Inferior parietal cortex (tissue), 1 donor: ENCODE results near the gene SQOR.

Source experiments
- DNase-seq: peaks from one replicate; pipeline ENCODE4 v3.0.0-alpha.2; 2016; ENCODE audit errors: extremely low spot score

Gene SQOR

DNA sequence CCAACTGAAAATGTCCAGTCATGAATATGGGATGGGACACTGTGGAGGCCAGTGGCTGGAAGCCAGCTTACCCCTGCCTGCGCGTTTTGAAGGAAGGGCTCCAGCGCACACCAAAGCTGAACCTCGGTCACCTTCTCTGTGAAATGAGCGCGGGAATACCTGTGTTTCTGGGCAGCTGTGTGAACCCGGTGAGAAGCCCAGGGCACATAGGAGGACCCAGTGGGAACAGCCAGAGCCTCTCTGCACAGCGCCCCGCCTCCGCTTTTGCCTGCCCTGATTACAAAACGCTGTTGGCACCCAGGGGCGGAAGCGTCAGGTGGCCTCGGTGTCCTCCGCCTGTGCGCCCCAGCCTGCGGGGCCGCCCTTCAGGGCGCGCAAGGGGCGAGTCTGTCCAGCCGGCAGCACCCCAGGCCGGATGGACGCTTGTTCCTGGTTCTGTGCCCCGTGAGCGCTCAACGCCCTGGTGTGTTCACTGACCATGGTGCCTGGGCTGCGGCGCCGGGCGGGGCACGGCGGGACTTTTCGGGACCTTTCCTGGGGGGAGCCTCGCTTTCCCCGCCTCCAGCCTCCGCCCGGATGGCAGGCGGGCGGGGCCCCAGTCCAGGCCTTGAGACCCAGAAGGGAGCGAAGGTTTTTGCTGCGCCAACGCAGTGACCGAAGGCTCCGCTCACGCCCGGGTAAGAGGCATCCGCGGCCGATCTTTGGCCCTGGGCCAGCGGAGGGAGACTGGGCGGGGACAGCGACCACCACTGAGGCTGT lies at the start of gene SQOR:
SQOR (plus strand) TSS at position 598 of the 759 bp plus-strand sequence. CDS start 23,895 bp downstream, outside the sequence.
- DNase-seq, result no peak

DNA sequence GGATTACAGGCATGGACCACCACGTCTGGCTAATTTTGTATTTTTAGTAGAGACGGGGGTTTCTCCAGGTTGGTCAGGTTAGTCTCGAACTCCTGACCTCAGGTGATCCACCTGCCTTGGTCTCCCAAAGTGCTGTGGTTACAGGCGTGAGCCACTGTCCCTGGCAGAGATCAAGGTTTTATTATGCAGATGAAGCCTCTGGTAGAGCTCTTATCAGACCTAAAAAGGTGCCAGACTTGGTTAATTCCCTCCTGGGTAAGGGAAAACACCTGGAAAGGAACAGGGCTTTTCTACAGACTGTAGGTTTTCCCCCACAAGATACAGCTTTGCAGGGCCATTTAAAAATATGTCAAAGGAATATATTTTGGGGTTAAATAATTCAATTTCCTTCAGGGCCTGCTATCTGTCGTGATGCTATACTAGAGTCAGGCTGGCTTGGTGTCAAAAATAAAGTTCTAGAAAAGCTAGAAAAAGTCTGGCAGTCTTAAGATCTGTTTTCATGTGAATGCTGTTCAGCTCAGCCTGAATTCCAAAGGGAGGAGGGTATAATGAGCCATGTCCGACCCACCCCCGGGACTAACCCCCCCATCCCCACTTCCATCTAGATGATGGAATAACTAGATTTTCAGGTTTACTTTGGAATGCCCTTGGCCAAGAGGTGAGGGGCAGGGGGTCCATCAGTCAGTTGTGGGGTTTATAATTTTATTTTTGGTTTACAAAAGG lies 49.6 kb upstream of the SQOR start:
- no peak for DNase-seq

DNA sequence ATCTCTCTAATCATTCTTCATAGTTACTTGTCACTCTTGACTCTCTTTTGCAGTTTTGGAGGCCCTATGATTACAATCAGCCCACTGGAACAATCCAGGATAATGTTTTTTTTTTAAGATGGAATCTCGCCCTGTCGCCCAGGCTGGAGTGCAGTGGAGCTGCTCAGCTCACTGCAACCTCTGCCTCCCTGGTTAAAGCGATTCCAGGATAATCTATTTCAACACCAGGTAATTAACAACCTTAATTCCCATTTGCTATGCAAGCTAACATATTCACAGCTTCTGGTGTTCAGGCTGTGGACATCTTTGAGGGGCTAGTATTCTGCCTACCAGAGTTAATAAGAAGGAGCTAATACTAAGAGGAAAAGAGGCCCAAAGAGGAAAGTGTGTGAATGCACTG lies 48.7 kb upstream of the SQOR start:
- DNase-seq, result no peak

DNA sequence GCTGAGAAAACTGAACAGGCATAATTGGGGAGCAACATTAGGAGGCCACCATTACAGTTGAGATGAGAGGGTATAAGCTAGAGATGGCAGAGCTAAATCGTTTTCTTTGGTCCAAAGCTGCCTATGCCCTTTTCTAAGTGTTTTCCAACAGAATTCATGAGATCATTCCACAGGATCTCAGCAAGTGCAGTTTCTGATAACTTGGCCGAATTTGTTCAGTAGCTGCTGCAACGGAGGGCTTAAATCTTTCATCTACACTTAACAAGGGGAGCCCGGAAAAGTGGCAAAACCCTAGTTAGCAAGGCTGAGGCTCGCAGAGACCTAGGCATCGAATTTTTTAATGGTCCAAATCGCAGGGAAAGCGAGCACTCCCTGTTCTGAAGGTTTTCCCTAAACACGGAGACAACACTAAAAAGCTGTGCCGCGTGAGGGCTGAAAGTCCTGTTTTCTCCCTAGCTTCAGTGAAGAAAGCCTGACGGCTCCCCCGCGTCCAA lies 48.2 kb upstream of the SQOR start:
- no peak for DNase-seq

DNA sequence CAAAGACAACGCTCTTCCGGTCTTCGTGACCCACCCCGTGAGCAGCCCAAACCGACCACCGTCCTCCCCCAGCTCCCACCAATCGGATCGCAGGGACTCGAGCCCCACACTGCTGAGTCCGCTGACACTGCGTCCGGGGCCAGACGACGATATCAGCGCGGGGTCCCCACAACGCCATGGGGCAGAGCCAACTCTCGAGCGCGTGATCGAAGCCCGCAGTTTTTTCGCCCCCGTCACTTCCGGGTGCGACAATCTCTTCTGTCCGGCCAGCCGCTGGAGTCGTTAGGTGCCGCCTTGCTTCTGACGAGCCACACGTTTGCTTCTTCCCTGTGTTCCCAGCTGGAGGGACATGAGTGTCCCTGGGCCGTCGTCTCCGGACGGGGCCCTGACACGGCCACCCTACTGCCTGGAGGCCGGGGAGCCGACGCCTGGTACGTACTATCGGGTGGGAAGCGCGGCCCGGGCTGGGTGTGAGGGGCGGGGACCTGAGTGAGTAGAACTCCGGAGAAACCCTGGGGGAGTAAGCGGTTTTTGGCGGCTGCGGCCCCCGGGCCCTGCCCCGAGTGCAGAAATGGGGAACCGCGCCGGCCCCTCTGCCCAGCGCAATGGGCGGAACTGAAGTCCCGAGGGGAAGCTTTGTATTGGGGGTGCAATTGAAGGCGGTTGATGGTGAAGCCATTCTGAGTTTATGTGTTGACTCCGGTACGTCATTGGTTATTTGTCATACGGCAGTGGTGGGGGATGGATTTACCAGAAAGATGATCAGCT lies 47.5 kb upstream of the SQOR start, which contains the start of gene BLOC1S6:
BLOC1S6 (plus strand) TSS at position 285 of the 768 bp plus-strand sequence; CDS start at position 350, 65 bp downstream.
- DNase-seq, result peak; percentile 97

DNA sequence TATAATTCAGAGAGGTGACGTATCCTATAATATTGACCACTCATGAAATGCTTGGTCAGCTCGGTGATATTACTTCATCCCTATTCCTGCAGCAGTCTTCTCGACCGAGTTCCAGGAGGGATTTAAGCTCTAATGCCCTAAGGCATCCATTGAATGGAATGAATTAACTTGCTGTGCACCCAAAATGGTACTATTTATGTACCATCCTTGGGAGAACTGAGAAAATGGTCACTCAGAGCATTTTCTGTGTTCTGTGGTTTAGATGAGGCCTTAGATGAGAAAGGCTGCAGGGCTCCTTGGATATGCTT lies 47.0 kb upstream of the SQOR start:
- peak; percentile 74 for DNase-seq

DNA sequence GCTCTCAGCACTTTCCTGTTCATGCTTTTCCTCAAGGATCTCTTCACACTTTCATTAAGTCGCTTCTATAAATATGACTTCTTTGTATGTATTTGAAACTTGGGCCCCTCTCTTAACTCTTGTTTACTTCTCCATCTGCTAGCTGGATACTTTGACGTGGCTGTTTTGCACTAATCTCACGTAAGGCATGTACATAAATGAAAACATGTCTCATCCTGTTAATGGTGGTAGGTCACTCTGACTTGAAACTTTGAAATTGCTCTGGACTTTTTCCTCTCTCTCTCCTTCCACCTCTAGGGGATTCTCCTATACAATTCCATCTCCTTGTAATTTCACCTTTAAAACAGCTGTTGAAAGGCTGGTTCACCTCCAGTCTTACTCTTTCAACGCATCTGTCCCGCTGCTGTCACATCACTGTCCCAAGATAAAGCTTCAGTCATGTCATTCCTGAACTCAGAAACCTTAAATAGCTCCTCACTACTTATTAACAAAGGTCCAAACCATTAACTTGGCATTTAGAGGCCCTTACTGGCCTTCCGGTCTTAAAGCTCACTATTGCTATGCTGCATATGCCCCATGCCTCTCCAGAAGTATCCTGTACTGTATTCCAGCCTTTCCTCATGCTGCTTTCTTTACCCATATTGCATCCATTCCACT lies 46.5 kb upstream of the SQOR start:
- DNase-seq, result no peak

DNA sequence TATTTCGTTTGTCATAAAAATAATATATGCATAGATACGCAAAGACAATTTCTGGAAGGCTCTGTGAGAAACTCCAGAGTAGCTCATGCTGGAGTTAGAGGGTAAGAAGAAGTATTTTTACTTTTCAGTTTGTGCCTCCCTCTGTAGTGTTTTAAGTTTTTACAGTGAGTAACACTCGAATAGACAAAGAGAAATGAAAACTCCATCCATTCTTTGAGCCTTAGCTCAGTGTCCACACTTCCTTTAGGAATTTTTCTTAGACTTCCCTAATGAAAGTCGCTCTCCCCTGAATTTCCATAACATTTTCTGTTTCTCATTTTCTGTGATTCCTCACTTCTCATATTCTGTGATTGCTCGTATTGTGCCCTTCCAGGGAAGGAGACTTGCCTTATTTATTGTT lies 45.6 kb upstream of the SQOR start:
- no peak for DNase-seq

DNA sequence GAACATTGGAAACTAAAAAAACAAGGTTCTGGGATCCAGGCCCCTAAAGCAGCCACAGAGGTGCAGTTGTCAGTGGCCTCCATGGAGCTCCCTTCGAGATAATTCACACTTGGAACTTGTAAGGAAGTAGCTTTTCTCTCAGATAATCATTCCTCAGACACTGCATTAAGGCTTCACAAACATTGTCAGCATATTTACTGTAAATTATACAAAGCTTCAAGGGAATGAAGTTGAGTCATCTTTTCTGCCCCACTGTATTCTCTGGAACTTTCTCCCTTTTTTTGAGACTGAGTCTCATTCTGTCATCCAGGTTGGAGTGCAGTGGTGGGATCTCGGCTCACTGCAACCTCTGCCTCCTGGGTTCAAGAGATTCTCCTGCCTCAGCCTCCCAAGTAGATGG lies 40.5 kb upstream of the SQOR start:
- DNase-seq, result no peak

DNA sequence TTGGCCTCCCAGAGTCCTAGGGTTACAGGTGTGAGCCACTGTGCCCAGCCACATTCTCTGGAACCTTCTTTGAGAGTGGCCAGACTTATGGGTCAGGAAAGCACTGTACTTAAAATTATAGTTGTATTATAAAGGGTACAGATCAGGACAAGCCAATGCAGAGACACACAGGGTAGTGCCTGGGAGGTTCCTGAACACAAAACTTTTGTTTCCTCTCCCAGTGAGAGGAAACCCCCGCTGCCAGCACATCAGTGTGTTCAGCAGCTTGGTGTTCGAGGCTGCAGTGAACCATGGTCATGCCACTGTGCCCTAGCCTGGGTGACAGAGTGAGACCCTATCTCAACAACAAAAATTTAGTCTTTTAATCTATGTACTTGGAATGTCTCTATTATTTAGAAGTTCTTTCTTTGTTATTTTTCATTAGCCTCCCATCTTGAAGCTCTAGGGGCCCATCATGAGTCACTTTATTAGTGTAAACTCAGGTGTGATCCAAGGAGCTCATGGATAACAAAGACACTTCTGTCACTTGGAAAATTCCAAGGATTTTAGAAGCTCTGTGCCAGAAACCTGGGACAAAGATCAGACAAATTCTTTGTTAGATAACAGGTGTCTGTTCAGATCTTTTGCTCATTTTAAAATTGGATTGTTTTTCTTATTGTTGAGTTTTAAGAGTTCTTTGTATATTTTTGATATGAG lies 39.8 kb upstream of the SQOR start:
- DNase-seq, result no peak

DNA sequence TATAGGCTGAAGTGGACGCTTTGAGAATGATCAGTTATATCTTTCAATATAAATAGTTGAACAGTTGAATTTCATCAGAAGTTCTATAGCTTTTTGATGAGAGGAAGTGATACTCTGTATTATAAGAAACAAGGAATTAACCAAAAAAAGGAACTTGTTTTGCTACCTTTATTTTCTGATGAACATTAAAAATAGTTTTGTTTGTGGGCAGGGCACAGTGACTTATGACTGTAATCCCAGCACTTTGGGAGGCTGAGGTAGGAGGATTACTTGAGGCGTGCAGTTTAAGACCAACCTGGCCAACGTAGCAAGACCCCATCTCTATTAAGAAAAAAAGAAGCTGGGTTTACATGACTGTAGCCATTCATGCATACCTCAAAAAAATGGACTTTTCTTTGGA lies 30.9 kb upstream of the SQOR start:
- no peak for DNase-seq

DNA sequence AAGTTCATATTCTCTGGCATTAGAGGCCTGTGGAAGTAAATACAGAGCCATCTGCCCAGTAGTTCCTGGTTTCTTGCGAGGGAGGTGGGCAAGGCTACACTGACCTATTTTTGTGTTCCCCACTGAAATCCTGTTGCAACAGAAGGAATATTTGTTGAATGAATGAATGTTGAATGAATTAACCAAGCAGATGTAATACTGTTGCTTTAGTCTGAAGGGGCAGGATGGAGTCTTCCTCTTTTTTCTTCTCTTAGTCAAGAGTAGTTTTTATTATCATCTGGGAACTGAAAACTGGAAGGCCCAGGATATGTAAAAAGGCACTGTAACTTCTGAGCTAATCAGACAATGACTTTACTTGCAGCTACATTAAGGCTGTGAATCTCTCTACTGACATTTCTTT lies 30.5 kb upstream of the SQOR start:
- no peak for DNase-seq

DNA sequence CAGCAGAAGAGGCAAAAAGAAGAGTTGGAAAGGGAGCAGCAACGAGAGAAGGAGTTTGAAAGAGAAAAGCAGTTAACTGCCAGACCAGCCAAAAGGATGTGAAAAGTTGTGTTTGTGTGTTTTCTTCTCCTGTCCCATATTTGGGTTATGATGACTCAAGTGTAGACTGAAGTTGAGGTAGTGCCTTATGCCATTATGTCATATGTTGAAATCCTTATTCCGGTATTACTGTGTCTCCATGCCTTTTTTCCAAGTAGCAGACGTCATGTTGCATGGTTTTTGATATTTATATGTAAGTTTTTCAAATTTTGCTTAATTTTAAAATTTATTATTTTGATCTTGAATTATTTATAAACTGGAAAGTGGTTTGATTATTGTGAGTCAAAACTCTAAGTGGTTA lies 28.4 kb upstream of the SQOR start:
- no peak for DNase-seq

DNA sequence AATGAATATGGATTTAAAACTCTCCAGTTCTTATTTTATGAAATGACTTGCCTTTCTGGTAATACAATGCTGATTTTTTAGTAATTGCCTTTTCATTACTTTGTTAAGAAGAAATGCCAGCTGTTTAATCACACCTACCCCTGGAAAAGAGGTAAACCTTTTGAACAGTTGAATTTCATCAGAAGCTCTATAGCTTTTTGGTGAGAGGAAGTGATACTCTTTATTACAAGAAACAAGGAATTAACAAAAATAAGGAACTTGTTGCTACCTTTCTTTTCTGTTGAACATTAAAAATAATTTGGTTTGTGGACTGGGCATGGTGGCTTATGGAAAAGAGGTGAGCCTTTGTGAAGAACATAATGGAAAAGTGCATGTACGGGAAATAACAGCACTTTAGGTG lies 28.0 kb upstream of the SQOR start:
- DNase-seq, result no peak

DNA sequence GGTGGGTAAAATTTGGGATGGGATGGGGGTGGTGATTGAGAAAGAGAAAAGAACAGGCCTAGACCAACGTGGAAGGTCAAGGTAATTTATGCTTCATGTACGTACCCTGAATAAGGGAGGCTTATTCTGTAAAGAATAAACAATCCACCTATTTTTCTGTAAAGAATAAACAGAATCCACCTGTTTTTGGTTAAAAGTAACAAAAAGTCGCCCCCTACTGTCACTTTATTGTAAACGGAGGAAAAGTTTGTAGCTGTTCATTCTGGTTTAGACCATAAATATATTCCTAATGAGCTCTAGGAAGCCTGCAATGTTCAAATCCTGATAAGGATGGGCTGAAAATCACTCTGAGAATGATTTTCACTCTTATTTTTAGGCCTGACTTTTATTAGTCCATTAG lies 23.5 kb upstream of the SQOR start:
- peak; percentile 68 for DNase-seq

DNA sequence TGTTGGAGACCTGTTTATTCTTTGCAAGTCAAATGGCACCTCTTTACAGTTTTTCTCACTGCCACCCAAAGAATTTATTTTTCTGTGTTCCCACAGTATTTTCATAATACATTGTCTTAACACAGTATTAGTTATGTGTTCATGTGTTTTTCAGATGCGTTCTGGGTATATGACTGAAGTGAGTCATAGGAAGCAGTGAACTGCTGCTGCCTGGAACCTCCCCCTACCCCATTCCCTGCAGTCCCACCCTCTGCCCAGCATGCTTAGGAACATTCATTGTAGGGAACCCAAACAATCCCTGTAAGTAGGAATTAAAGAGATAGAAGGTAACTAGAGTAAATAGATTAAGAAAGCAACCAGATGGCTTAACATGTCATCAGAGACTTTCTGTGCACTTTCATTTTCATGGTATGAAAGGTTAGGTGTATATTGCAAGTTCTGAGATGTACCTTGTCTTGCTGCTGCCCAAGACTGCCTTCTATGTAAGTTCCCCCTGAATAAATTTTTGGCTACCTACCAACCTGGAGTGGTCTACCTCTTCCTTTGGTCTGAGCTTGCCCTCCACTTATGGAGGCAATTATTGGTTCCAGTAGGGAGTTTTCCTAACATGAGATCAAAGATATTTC lies 21.9 kb upstream of the SQOR start:
- no peak for DNase-seq

DNA sequence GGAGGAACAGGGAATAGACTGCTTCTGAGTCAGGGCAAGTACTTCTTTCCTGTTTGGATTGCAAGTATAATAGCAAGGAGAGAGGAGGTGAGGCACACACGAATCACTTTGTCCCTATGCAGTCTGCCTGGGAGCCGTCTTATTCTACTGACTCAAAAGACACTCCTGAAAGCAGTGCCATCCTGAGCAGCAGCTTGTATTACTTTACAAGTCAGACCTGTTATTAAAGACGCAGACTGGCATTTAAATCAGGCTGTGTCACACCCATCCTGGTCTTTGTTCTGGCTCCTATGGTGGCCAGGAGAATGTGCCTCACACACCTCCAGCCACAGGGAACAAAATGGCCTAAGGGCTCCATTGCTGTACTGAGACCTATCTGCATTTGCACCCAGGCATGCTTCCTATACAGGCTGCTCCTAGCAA lies 17.9 kb upstream of the SQOR start:
- DNase-seq, result no peak

DNA sequence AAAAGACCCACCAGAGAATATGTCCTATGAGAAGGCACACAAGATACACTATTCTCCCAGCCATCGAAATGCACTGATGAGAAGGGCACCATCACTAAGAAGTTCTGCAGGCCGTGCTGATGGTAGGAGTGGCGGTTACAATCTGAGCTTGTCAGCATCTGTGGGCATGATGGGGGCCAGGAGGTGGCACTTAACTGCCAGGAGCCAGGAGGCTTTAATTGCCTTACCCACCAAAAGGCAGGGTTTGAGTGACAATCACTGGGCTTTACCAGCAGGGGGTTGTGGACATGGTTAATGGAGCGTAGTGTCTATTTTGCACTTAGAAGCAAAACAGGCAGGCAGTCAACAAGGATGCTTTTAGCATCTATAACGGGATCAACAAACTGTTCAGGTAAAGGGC lies 16.0 kb upstream of the SQOR start:
- no peak for DNase-seq

DNA sequence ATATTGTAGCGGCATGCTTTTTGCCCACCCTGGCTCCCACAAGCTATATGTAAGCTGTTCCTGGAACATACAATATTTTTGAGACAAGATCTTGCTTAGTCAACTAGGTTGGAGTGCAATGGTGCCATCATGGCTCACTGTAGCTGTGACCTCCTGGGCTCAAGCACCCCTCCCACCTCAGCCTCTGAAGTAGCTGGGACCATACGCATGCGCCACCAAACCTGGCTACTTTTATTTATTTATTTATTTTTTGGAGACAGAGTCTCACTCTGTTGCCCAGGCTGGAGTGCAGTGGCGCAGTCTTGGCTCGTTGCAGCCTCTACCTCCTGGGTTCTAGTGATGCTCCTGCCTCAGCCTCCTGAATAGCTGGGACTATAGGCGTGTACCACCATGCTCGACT lies 6.7 kb upstream of the SQOR start:
- no peak for DNase-seq

DNA sequence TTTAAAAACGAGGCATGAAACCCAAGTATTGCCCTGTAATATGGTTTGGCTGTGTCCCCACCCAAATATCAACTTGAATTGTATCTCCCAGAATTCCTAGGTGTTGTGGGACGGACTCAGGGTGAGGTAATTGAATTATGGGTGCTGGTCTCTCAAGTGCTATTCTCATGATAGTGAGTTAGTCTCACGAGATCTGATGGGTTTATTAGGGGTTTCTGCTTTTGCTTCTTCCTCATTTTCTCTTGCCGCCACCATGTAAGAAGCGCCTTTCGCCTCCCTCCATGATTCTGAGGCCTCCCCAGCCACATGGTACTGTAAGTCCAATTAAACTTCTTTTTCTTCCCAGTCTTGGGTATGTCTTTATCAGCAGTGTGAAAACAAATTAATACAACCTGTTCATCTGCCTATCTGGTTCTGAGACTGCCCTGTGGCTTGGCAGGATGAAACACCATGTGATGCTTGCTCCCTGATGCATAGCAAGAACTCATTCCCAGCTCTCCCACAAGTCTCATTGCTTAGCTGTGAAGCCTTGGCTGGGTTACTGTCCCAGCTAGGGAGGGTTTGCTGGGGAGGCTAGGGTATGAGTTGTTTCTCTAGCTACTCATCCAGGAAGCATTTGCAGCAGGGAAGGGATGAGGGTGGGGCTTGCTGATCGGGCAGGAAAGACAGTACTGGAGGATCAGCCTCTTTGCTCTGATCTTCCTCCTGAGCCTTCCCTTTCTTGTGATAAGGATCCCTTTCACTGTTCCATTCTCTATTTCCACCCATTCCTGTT lies 3.7 kb upstream of the SQOR start:
- DNase-seq, result no peak
